CD4-positive, alpha-beta T cell (primary cell): ENCODE data around the gene RND2. TPM values are rescaled to one million over a fixed set of nuclear protein-coding genes. Genes with fewer than 3 reads are reported as not detected.

Experiments
- ATAC-seq: fragments of 200-7000 bp; cut with Tn5 transposase; one replicate; pipeline ENCODE4 v1.10.0; 2022; ENCODE audit warnings: mild to moderate bottlenecking; ENCODE audit not compliant: poor library complexity
- CTCF ChIA-PET: fragments of 350-600 bp; sonication (Branson Sonifier 250); formaldehyde crosslinking; loops from one replicate; lab custom pipeline; 2021; ENCODE audit warnings: antibody characterized with exemption, inconsistent platforms; lab: Charles Lee
- POLR2A ChIA-PET: fragments of 350-600 bp; sonication (Branson Sonifier 250); formaldehyde crosslinking; loops from one replicate; lab custom pipeline; 2021; ENCODE audit warnings: antibody characterized with exemption, inconsistent platforms; lab: Charles Lee
- DNase-seq, 14 experiments: peaks; one replicate each; pipeline ENCODE4 v3.0.0-alpha.2; 2013 to 2020; ENCODE audit warnings: mixed read lengths in 2 of 14
- H3K27ac ChIP-seq, 2 donors: one replicate each; pipeline versions ENCODE4 v1.5.1 to v1.7.0; 2013; ENCODE audit warnings: low read length in 2 of 2, low read depth in 1 of 2, mild to moderate bottlenecking in 1 of 2
- H3K27me3 ChIP-seq, 2 experiments: 1 replicate in 1 of 2; 2 replicates in 1 of 2; pipeline versions ENCODE4 v1.6.1 to v1.7.0; 2013; ENCODE audit warnings: low read length in 2 of 2, control low read depth in 1 of 2, mild to moderate bottlenecking in 1 of 2, moderate library complexity in 1 of 2; ENCODE audit not compliant: insufficient read depth in 2 of 2, control insufficient read depth in 1 of 2
- H3K36me3 ChIP-seq: one replicate; pipeline ENCODE4 v1.6.1; 2013; ENCODE audit warnings: low read length, control low read depth; ENCODE audit not compliant: insufficient read depth
- H3K4me1 ChIP-seq: one replicate; pipeline ENCODE4 v1.6.1; 2013; ENCODE audit warnings: low read length, control low read depth; ENCODE audit not compliant: insufficient read depth
- H3K4me3 ChIP-seq: one replicate; pipeline ENCODE4 v1.5.1; 2013; ENCODE audit warnings: mild to moderate bottlenecking, low read length, moderate library complexity
- H3K9me3 ChIP-seq, 2 experiments: 1 replicate in 1 of 2; 2 replicates in 1 of 2; pipeline versions ENCODE4 v1.6.1 to v1.7.0; 2013; ENCODE audit warnings: low read length in 2 of 2, mild to moderate bottlenecking in 2 of 2, control low read depth in 1 of 2, moderate library complexity in 1 of 2; ENCODE audit not compliant: control insufficient read depth in 1 of 2, insufficient read depth in 1 of 2
- H3K27ac Mint-ChIP-seq: one replicate; pipeline ENCODE4 v1.8.0; 2020; ENCODE audit warnings: mixed read lengths
- H3K27me3 Mint-ChIP-seq: one replicate; pipeline ENCODE4 v1.8.0; 2021; ENCODE audit warnings: mixed read lengths
- H3K36me3 Mint-ChIP-seq: one replicate; pipeline ENCODE4 v1.8.0; 2021; ENCODE audit warnings: low read depth, mixed read lengths
- H3K4me1 Mint-ChIP-seq: one replicate; pipeline ENCODE4 v1.8.0; 2021; ENCODE audit warnings: low read depth, mixed read lengths
- H3K4me3 Mint-ChIP-seq: one replicate; pipeline ENCODE4 v1.8.0; 2020; ENCODE audit warnings: mild to moderate bottlenecking, mixed read lengths
- H3K9me3 Mint-ChIP-seq: one replicate; pipeline ENCODE4 v1.8.0; 2020; ENCODE audit warnings: mixed read lengths
- CTCF ChIP-seq: fragments of 200-600 bp; IDR thresholded peaks from one replicate; pipeline ENCODE4 v1.8.0; 2022; ENCODE audit warnings: antibody characterized with exemption, mild to moderate bottlenecking
- intact Hi-C, 2 experiments: fragments of 100-400 bp; cut with DNase I in 1 of 2; cut with micrococcal nuclease in 1 of 2; formaldehyde crosslinking; loops; one replicate each; pipeline versions ENCODE4 v1.15.1 to v1.9.0; 2023 to 2025; cut with DNase I, micrococcal nuclease
- total RNA-seq, 174 experiments: library from RNA in 2 of 174; stranded (reverse) in 2 of 174; gene quantifications; one replicate each; pipeline ENCODE4 v1.2.3 and lab custom pipeline; 2021 to 2026

RND2 gene
- total RNA-seq, 2 experiments from 2014 or later, result 0.27 to 0.28 TPM

- ATAC-seq (no peak), DNase-seq (no peak)
- H3K36me3 ChIP-seq, result peaks cover 2% of the 10 kb centered on the region
- no peaks in the 10 kb centered on the region for H3K9me3 ChIP-seq
- H3K27ac ChIP-seq, result no peak overlapping the region
- H3K27ac Mint-ChIP-seq, result no peak overlapping the region
- H3K27me3 ChIP-seq, result no peaks in the 10 kb centered on the region
- H3K4me3 ChIP-seq, result no peak overlapping the region
- no peaks in the 10 kb centered on the region for H3K4me1 ChIP-seq
- H3K4me3 Mint-ChIP-seq, result no peak overlapping the region
- H3K9me3 Mint-ChIP-seq, result no peaks in the 10 kb centered on the region
- POLR2A ChIA-PET, result no interaction called here
- no peaks in the 10 kb centered on the region for H3K27me3 Mint-ChIP-seq
- intact Hi-C loops, result no loop called here
- no peak for TF ChIP-seq CTCF
- H3K4me1 Mint-ChIP-seq, result no peaks in the 10 kb centered on the region
- H3K36me3 Mint-ChIP-seq, result no peaks in the 10 kb centered on the region
- CTCF ChIA-PET, result interaction anchor here (2.1 kb wide), 1 partner anchor 12 kb away, joined by 5 read pairs; no protein-coding TSS in a partner anchor
Observed at GRCh38 chr17:43070257-43070656, 45.2 kb downstream of the RND2 start.

DNA sequence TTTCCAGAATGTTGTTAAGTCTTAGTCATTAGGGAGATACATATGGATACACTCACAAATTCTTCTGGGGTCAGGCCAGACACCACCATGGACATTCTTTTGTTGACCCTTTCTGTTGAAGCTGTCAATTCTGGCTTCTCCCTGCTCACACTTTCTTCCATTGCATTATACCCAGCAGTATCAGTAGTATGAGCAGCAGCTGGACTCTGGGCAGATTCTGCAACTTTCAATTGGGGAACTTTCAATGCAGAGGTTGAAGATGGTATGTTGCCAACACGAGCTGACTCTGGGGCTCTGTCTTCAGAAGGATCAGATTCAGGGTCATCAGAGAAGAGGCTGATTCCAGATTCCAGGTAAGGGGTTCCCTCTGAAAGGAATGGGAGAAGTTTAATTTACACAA, 45.8 kb downstream of the RND2 start:
- ChIA-PET POLR2A (no interaction called here), CTCF (interaction anchor here (2.1 kb wide), 1 partner anchor 11 kb away, joined by 5 read pairs; no protein-coding TSS in a partner anchor)
- H3K27ac ChIP-seq, result no peak overlapping the region
- peaks cover 2% of the 10 kb centered on the region for H3K36me3 ChIP-seq
- no peak for DNase-seq
- H3K4me1 ChIP-seq, result no peaks in the 10 kb centered on the region
- H3K9me3 Mint-ChIP-seq, result no peaks in the 10 kb centered on the region
- H3K27me3 Mint-ChIP-seq, result no peaks in the 10 kb centered on the region
- no peaks in the 10 kb centered on the region for H3K36me3 Mint-ChIP-seq
- H3K9me3 ChIP-seq, result no peaks in the 10 kb centered on the region
- intact Hi-C loops, result no loop called here
- no peak overlapping the region for H3K4me3 ChIP-seq
- no peaks in the 10 kb centered on the region for H3K27me3 ChIP-seq
- no peak for TF ChIP-seq CTCF
- H3K4me1 Mint-ChIP-seq, result no peaks in the 10 kb centered on the region
- no peak overlapping the region for H3K4me3 Mint-ChIP-seq
- no peak for ATAC-seq
- H3K27ac Mint-ChIP-seq, result no peak overlapping the region

DNA sequence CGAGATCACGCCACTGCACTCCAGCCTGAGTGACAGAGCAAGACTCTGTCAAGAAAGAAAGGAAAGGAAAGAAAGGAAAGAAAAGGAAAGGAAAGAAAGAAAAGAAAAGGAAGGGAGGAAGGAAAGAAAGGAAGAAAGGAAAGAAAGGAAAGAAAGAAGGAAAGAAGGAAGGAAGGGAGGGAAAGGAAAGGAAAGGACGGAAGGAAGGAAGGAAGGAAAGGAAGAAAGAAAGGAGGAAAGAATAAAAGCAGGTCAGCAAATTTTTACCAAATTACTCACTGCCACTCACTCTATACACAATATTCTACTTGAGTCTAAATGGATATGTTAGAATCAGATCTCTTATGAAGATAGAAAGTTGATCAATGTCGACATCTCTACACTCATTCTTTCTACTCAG, 49.8 kb downstream of the RND2 start:
- no peak for DNase-seq
- no peaks in the 10 kb centered on the region for H3K4me1 Mint-ChIP-seq
- Histone ChIP-seq H3K4me3 (no peak overlapping the region), H3K27me3 (no peaks in the 10 kb centered on the region), H3K9me3 (no peaks in the 10 kb centered on the region), H3K4me1 (no peaks in the 10 kb centered on the region), H3K36me3 (peaks cover 2% of the 10 kb centered on the region), H3K27ac (no peak overlapping the region)
- H3K4me3 Mint-ChIP-seq, result no peak overlapping the region
- H3K27ac Mint-ChIP-seq, result no peak overlapping the region
- CTCF ChIA-PET, result no interaction called here
- no peaks in the 10 kb centered on the region for H3K27me3 Mint-ChIP-seq
- H3K9me3 Mint-ChIP-seq, result no peaks in the 10 kb centered on the region
- no peak for TF ChIP-seq CTCF
- no peaks in the 10 kb centered on the region for H3K36me3 Mint-ChIP-seq
- intact Hi-C loops, result no loop called here
- POLR2A ChIA-PET, result no interaction called here
- ATAC-seq, result no peak
